ENCODE data around the gene ZNF595.

DNA sequence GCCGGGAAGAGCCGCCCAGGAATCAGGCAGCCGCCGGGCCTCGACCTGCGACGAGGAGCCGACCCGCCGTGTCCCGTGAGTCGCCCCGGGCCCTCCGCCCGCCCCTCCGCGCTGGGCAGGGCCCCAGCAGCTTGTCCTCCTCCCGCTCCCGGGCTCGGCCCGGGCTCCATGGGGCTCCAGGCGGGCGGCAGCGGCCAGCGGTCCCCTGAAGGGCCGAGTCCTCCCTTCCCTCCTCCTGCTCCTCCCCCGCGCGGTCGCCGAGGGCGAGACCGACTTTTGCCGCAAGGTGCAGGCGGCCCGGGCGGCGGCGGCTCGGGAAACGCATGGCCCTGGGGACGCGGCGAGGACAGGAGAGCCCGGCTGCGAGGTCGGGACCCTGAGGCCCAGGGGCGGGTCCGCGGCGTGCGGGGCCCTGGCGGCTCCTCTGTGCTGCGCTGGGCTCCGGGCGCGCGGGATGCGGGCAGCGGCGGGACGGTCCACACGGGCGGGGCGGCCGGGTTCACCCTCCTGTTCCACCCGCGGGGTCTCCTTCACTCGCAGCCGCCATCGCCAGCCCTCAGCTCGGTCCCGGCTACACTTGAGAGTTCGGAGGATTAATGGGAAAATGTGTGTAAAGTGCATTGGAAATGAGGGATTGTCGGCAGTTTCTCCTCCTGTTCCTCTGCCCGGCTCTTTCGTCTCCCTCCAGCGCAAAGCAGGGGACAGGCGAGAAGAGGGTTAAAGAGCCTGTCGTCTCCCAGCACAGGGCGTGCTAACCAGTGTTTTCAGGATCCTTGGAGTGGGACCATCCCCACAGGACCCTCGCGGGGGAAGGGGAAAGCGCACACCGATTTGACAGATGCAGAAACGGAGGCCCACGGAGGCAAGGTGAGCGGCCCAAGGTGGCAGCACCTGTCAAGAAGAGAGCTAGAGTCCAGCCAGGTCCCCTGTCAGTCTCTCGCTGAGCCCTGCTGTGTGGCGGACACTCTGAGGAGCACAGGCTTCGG lies 54.6 kb downstream of the ZNF595 start:
- no peak for TF ChIP-seq POLR2A (IDR thresholded peaks at IDR 0.05; ENCODE audit: low read length)
- TF ChIP-seq GATA1 (IDR thresholded peaks at IDR 0.05; ENCODE audit: low read depth, low read length): no peak

Measured in erythroblast (primary cell).